ENCODE results near the gene CASS4.
A peak's percentile ranks its signal among the peaks of the same experiment; 100 is the strongest.

The CASS4 gene

DNA sequence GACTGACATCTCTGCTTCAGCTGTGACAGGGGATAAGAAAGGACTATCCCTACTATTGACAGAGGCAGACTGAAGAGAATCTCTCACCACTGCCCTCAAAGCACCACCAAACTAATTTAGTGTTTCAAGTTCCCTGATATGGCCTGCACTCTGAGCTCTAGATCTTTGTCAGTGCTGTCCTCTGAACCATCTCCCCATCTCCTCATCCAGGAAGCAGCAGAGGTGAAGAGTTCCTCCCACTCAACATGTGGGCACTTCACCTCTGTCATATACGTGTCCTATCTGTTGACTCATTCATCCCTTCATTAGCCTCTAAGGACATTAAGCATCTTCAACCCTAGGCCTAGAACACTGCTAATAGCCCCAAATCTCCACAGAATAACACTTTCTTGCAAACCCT, 39.2 kb upstream of the CASS4 start:
- DNase-seq (ENCODE audit: low read depth) = no peak
- no peak overlapping the region for H3K4me3 ChIP-seq (ENCODE audit: low read depth, low read length)
- TF ChIP-seq, protein P1, sequence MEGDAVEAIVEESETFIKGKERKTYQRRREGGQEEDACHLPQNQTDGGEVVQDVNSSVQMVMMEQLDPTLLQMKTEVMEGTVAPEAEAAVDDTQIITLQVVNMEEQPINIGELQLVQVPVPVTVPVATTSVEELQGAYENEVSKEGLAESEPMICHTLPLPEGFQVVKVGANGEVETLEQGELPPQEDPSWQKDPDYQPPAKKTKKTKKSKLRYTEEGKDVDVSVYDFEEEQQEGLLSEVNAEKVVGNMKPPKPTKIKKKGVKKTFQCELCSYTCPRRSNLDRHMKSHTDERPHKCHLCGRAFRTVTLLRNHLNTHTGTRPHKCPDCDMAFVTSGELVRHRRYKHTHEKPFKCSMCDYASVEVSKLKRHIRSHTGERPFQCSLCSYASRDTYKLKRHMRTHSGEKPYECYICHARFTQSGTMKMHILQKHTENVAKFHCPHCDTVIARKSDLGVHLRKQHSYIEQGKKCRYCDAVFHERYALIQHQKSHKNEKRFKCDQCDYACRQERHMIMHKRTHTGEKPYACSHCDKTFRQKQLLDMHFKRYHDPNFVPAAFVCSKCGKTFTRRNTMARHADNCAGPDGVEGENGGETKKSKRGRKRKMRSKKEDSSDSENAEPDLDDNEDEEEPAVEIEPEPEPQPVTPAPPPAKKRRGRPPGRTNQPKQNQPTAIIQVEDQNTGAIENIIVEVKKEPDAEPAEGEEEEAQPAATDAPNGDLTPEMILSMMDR (IDR thresholded peaks at IDR 0.05; ENCODE audit: control insufficient read depth, extremely low read depth, insufficient read depth) = no peak

DNA sequence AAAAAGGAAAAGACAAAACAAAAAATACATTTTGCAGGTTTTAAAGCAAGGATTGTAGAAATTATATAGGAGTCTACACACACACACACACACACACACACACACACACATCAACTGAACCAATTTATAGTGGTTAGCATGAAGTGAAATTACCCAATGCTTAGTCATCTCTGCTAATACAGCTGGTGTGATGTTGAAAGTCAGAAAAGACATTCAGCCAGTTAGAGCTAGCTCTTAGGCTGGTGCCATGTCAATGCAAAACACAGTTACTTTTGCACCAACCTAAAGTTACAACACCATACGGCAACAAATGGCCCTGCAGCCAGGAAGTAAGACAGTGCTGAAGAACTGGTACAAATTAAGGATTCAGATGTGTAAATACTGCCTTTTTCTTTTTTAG, 38.1 kb upstream of the CASS4 start:
- no peak overlapping the region for H3K4me3 ChIP-seq (ENCODE audit: low read depth, low read length)
- TF ChIP-seq, protein P1 (IDR thresholded peaks at IDR 0.05; ENCODE audit: control insufficient read depth, extremely low read depth, insufficient read depth) = no peak
- DNase-seq (ENCODE audit: low read depth) = no peak

DNA sequence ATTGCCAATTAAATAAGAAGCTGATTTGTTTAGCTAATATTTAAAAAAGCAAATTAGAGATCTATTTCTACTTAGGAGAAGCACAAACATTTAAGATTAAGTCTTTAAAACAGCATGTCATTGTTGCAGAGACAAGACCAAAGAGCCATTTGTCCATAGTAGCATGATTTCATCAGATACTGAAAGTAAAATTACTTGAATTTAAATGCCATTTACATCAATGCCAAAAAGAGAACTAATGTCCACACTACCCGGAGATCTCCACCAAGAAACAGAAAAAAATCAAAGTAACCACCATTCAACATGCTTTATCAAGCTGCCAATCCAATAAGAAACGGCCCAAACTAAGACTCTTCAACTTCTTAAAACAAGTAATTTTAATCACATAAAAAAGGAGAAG, 35.7 kb upstream of the CASS4 start:
- TF ChIP-seq, protein P1 (IDR thresholded peaks at IDR 0.05; ENCODE audit: control insufficient read depth, extremely low read depth, insufficient read depth) = no peak
- H3K4me3 ChIP-seq (ENCODE audit: low read depth, low read length) = no peak overlapping the region
- DNase-seq (ENCODE audit: low read depth) = no peak

DNA sequence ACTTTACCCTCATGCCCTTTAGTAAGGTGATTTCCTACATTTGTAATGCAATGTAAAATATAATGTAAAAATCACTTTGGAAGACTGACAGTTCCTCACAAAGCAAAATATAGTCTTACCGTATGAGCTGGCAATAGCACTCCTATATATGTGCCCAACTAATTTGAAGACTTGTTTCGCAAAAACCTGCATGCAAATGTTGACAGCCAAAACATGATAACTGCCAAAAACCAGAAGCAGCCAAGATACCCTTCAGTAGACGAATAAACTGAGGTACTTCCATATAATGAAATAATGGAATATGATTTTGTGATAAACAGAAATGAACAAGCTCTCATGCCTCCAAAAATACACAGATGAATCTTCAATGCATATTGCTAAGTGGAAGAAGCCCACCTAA, 33.7 kb upstream of the CASS4 start:
- TF ChIP-seq, protein P1 (IDR thresholded peaks at IDR 0.05; ENCODE audit: control insufficient read depth, extremely low read depth, insufficient read depth) = no peak
- DNase-seq (ENCODE audit: low read depth) = no peak
- no peak overlapping the region for H3K4me3 ChIP-seq (ENCODE audit: low read depth, low read length)

DNA sequence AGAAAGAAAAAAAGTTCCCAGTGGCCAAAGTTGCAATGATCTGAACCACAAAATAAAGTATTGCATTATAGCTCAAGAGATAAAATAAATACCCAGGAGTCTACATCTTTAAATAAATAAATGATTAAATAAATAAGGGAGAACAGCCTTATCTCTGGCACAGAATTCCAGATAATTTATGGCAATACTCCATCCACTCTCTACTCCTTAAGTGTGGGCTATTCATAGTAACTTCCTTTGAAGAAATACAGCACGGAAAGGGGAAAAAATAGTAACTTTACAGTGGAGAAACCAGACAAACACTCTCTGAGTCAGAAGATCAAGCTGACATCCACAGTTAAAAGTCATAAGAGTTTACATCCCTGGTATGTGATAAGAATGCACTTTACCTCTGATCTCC, 31.7 kb upstream of the CASS4 start:
- H3K4me3 ChIP-seq (ENCODE audit: low read depth, low read length) = no peak overlapping the region
- TF ChIP-seq, protein P1 (IDR thresholded peaks at IDR 0.05; ENCODE audit: control insufficient read depth, extremely low read depth, insufficient read depth) = no peak

DNA sequence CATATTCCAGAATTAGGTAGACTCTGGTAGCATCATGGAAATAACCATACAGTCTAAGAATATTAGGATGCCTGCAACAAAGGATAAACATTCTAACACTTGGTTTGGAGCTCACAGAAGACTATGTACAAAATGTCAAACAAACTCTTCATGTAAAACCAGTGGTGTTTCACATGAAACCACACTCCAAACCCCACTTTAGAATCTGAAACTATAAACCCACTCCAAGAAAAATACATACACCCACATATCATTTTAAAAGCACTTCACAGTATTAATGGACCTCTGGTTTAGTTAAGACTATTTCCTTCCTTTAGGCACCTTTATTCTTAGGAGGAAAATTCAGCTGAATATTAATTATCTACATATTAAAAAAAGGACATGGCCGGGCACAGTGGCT, 30.6 kb upstream of the CASS4 start:
- no peak for DNase-seq (ENCODE audit: low read depth)
- no peak overlapping the region for H3K4me3 ChIP-seq (ENCODE audit: low read depth, low read length)
- TF ChIP-seq, protein P1 (IDR thresholded peaks at IDR 0.05; ENCODE audit: control insufficient read depth, extremely low read depth, insufficient read depth) = no peak

More for the DNA sequence above, 31.7 kb upstream of the CASS4 start:
- peak; percentile 77 for DNase-seq (ENCODE audit: low read depth)

DNA sequence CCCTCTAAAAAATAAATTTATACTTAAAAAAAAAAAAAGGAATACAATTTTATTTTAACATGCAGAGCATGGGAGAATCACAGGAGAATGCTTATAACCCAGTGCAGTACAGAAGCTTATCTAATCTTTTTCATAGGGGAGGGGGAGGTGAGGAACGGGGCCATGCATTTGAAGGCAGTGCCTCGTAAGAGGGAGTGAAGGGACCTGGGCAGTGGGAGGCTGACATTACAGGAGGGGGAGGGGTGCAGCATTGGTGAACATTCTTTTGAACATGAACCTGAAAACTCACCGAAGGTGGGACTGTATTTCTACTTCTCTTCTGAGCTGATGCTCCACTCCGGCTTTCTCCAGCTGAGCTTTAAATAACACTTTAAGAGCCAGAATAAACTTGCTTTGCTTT, 29.4 kb upstream of the CASS4 start:
- TF ChIP-seq, protein P1 (IDR thresholded peaks at IDR 0.05; ENCODE audit: control insufficient read depth, extremely low read depth, insufficient read depth) = no peak
- no peak for DNase-seq (ENCODE audit: low read depth)
- no peak overlapping the region for H3K4me3 ChIP-seq (ENCODE audit: low read depth, low read length)
